ENCODE measurements around the gene CDK18. TPM values are rescaled to one million over a fixed set of nuclear protein-coding genes. Genes with fewer than 3 reads are reported as not detected.
A peak's percentile ranks its signal among the peaks of the same experiment; 100 is the strongest.

The CDK18 gene
- total and polyA plus RNA-seq, 9 of the 15 experiments (the other 6 are each of a cell fraction or from before 2014, with no cell fraction given): 0.05 to 0.69 (median 0.17) TPM; not detected in 2

- no peak for TF ChIP-seq RBBP5 (IDR thresholded peaks at IDR 0.05; ENCODE audit: borderline replicate concordance, insufficient read depth, low read length, poor library complexity, severe bottlenecking)
Observed at GRCh38 chr1:205530116-205530515, 25.6 kb downstream of the CDK18 start (continued).

- in situ Hi-C loops (cut with MboI): no loop called here
- no peak for FAIRE-seq
- Histone ChIP-seq H3K9me3 (replicated peaks; ENCODE audit: control insufficient read depth, insufficient read depth, low read depth, low read length) (no peaks in the 10 kb centered on the region), H3K4me2 (ENCODE audit: insufficient read depth, low read length) (no peak overlapping the region), H3K9me1 (ENCODE audit: control insufficient read depth, insufficient read depth, low read length) (no peaks in the 10 kb centered on the region), H3K4me1 (replicated peaks in 1 of 2; ENCODE audit: control insufficient read depth in 2 of 2, insufficient read depth in 2 of 2, low read length in 2 of 2) (peaks cover 0 to 33% of the 10 kb centered on the region in 2 experiments; a peak in 3 of 5 replicates), H3K9ac (ENCODE audit: insufficient read depth in 1 of 2, low read depth in 2 of 2, low read length in 2 of 2) (no peak overlapping the region), H2AFZ (ENCODE audit: low read depth, low read length) (no peak overlapping the region), H4K20me1 (replicated peaks; ENCODE audit: control insufficient read depth, insufficient read depth, low read length) (peaks cover 5% of the 10 kb centered on the region), H3K4me3 (no peak overlapping the region), H3K27me3 (ENCODE audit: control insufficient read depth in 2 of 2, insufficient read depth in 2 of 2, low read length in 2 of 2) (peaks cover 24 to 82% of the 10 kb centered on the region in 2 experiments; a peak in 4 of 5 replicates), H3K27ac (ENCODE audit: extremely low read depth, low read depth, low read length) (no peak overlapping the region), H3K36me3 (ENCODE audit: control insufficient read depth, insufficient read depth, low read length) (no peaks in the 10 kb centered on the region), H3K79me2 (ENCODE audit: control insufficient read depth, insufficient read depth, low read length) (no peaks in the 10 kb centered on the region)
- no TSS peak for BruUV-seq (replicated peaks)
- DNase-seq (ENCODE audit: extremely low read depth in 1 of 4, low spot score in 3 of 4): no peak
- CTCF ChIA-PET (ENCODE audit: low intra/inter-chr PET ratio): interaction anchor here (1.1 to 6.2 kb wide), 2 partner anchors 126 to 446 kb away, joined by 3 to 62 read pairs; no protein-coding TSS in a partner anchor
- ATAC-seq: no peak
- no peak for TF ChIP-seq CBFA2T2 (conservative IDR thresholded peaks at IDR 0.05)
- TF ChIP-seq KLF13 (tag; IDR thresholded peaks at IDR 0.05; ENCODE audit: borderline replicate concordance, low read depth): peak; percentile 31; the same call in 1 of the 2 replicates
- TF ChIP-seq USF1 (CRISPR knock-in tag; IDR thresholded peaks at IDR 0.05): peak; percentile 46
- peak; percentile 48; the same call in 1 of the 2 replicates for TF ChIP-seq CTBP1 (IDR thresholded peaks at IDR 0.05; ENCODE audit: borderline replicate concordance)
- no peak for TF ChIP-seq DNMT1 (IDR thresholded peaks at IDR 0.05)
- no peak for TF ChIP-seq TFE3 (CRISPR knock-in tag; IDR thresholded peaks at IDR 0.05)
- TF ChIP-seq RCOR1 (IDR thresholded peaks at IDR 0.05; ENCODE audit: borderline replicate concordance in 1 of 2, low read depth in 2 of 2, low read length in 2 of 2): 0 out of 4 replicates have a peak, but pooled peaks of 1 of the 2 experiments have one; percentile 5
- POLR2A ChIA-PET: interaction anchor here (0.6 to 0.9 kb wide), 3 partner anchors 11 to 25 kb away, joined by 3 read pairs; no protein-coding TSS in a partner anchor
- WGBS (ENCODE audit: insufficient coverage, low coverage, missing lambda C conversion rate): 1% methylated on average over 20 of the region's 20 CpGs
- intact Hi-C loops (cut with micrococcal nuclease): no loop called here
Observed at GRCh38 chr1:205531191-205532025, 26.9 kb downstream of the CDK18 start.
